ENCODE data around the gene USP49.

The USP49 gene

DNA sequence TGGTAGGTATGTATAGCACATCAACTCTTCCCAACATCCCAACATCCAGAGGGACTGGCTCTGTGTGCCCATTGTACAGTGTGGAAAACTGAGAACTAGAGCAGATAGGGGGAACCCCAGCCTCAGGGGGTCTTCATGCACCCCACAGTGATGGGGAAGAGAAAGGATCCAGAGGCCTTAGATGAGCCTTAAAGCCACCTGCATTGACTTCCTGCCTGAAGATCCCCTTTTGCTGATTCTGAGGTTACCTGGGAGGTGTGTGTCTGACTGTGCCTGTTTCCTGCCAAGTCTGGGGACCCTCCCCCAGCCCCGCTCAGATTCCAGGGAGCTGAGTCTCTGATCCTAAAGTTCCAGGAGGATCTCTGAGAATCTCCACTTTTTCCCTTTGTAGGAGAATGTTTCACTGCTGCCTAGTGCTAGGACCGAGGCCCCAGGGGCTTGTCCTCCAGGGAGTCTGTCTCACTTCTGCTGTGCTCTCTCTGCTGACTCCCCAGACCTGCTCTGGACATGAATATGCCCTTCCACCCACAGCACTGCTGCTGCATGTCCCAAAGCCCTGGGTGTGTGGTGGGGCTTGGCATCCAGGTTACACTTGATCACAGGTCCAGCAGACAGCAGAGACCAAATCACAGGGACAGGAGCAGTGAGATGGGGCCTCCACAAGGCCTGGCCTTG lies 135.1 kb downstream of the USP49 start:
- no peak for DNase-seq (ENCODE audit: low read depth)
- no peak overlapping the region for H3K4me3 ChIP-seq (ENCODE audit: low read depth, low read length)
- no peak for TF ChIP-seq CTCF (IDR thresholded peaks at IDR 0.05; ENCODE audit: low read depth, low read length, missing control alignments)

- DNase-seq (ENCODE audit: low read depth) = no peak
- H3K4me3 ChIP-seq (ENCODE audit: low read depth, low read length) = no peak overlapping the region
- TF ChIP-seq CTCF (IDR thresholded peaks at IDR 0.05; ENCODE audit: low read depth, low read length, missing control alignments) = no peak
Measured at GRCh38 chr6:41759106-41759904, 135.9 kb downstream of the USP49 start.

GRCh38 chr6:41758641-41759035 lies 136.5 kb downstream of the USP49 start:
- H3K4me3 ChIP-seq (ENCODE audit: low read depth, low read length) = no peak overlapping the region
- no peak for DNase-seq (ENCODE audit: low read depth)
- no peak for TF ChIP-seq CTCF (IDR thresholded peaks at IDR 0.05; ENCODE audit: low read depth, low read length, missing control alignments)

DNA sequence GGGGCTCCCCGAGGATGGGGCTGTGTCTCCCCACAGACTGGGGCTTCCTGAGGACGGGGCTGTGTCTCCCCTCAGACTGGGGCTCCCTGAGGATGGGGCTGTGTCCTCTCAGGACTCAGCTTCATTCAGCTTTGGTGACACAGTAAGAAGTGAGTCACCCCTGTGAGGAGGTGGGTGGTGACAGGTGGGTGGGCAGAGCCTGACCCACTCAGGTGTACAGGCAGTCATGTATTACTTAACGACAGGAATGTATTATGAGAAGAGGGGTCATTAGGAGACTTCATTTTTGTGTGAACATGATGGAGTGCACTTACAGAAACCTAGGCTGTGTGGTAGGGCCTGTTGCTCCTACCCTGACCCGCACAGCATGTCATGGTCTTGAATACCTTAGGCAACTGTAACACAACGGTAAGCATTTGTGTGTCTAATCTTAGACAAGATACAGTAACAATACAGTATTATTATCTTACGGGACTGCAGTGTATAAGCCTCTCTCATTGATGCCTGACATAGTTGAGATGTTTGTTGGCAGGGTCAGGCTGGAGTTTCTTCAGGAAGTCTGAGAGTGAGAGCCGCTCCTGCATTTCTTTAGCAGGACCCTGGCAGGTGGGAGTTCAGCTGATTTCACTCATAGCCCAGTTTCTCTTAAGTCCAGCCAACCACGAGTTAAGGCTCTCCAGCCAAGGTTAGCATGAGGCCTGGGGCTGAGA lies 137.1 kb downstream of the USP49 start:
- no peak overlapping the region for H3K4me3 ChIP-seq (ENCODE audit: low read depth, low read length)
- TF ChIP-seq CTCF (IDR thresholded peaks at IDR 0.05; ENCODE audit: low read depth, low read length, missing control alignments) = no peak
- no peak for DNase-seq (ENCODE audit: low read depth)

GRCh38 chr6:41757271-41757670 lies 137.9 kb downstream of the USP49 start:
- H3K4me3 ChIP-seq (ENCODE audit: low read depth, low read length) = no peak overlapping the region
- no peak for DNase-seq (ENCODE audit: low read depth)
- no peak for TF ChIP-seq CTCF (IDR thresholded peaks at IDR 0.05; ENCODE audit: low read depth, low read length, missing control alignments)

- no peak for TF ChIP-seq CTCF (IDR thresholded peaks at IDR 0.05; ENCODE audit: low read depth, low read length, missing control alignments)
- no peak overlapping the region for H3K4me3 ChIP-seq (ENCODE audit: low read depth, low read length)
- DNase-seq (ENCODE audit: low read depth) = no peak
Measured at GRCh38 chr6:41756354-41756753, 138.8 kb downstream of the USP49 start.
